ENCODE results near the gene KRTAP10-1.

DNA sequence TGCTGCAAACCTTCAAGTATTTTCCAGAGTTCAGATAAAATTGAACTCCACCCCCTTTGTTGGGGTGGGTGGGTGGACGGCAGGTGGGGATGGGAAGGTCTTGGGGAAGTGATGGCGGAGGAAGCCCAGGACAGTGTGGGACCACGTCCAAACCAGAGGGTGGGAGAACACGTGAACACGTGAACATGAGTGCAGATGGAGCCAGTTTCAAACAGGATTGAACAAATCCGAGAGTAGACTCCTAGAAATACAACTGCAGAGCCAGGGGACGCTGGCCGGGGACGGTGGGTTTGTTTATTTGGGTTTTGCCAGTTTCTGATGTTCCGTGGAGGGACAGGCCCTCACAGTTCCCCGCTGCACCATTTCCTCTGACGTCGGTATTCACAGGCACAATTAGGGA lies 8.4 kb upstream of the KRTAP10-1 start:
- TF ChIP-seq, protein P1, sequence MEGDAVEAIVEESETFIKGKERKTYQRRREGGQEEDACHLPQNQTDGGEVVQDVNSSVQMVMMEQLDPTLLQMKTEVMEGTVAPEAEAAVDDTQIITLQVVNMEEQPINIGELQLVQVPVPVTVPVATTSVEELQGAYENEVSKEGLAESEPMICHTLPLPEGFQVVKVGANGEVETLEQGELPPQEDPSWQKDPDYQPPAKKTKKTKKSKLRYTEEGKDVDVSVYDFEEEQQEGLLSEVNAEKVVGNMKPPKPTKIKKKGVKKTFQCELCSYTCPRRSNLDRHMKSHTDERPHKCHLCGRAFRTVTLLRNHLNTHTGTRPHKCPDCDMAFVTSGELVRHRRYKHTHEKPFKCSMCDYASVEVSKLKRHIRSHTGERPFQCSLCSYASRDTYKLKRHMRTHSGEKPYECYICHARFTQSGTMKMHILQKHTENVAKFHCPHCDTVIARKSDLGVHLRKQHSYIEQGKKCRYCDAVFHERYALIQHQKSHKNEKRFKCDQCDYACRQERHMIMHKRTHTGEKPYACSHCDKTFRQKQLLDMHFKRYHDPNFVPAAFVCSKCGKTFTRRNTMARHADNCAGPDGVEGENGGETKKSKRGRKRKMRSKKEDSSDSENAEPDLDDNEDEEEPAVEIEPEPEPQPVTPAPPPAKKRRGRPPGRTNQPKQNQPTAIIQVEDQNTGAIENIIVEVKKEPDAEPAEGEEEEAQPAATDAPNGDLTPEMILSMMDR (IDR thresholded peaks at IDR 0.05) = no peak
- TF ChIP-seq POLR2AphosphoS5 (IDR thresholded peaks at IDR 0.05) (no peak), POLR2A (IDR thresholded peaks at IDR 0.05; ENCODE audit: low read depth) (no peak)
